Measurements from ENCODE around the gene MACROH2A2.

The MACROH2A2 gene

DNA sequence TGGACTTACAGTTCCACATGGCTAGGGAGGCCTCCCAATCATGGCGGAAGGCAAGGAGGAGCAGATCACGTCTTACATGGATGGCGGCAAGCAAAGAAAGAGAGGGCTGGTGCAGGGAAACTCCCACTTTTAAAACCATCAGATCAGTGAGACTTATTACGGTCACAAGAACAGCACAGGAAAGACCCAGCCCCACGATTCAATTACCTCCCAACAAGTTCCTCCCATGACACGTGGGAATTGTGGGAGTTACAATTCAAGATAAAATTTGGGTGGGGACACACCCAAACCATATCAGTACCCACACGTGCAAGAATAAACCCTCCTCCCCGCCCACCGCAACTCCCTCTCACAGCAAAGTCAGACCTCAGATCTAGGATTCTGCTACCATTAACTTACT, 84.5 kb downstream of the MACROH2A2 start:
- H3K27me3 ChIP-seq (ENCODE audit: control insufficient read depth in 2 of 2, insufficient read depth in 2 of 2, low read length in 2 of 2) = no peaks in the 10 kb centered on the region
- H3K9me3 ChIP-seq (ENCODE audit: control insufficient read depth in 2 of 2, low read length in 2 of 2) = no peaks in the 10 kb centered on the region
- peaks cover 0 to 3% of the 10 kb centered on the region in 2 donors for H3K36me3 ChIP-seq (ENCODE audit: control insufficient read depth in 2 of 2, insufficient read depth in 2 of 2, low read length in 2 of 2)
- peak overlapping the region; percentile 91 to 93 for H3K27ac ChIP-seq (ENCODE audit: low read depth in 2 of 2, low read length in 2 of 2)
- peaks cover 25 to 35% of the 10 kb centered on the region in 2 donors for H3K4me1 ChIP-seq (ENCODE audit: control insufficient read depth in 2 of 2, insufficient read depth in 2 of 2, low read length in 2 of 2)
- peak overlapping the region in 1 of 2 donors; percentile 7 for H3K4me3 ChIP-seq (ENCODE audit: low read length in 2 of 2)
- peak overlapping the region in 1 of 2 donors; percentile 51 for H3K9ac ChIP-seq (ENCODE audit: low read depth in 1 of 2, low read length in 2 of 2)

DNA sequence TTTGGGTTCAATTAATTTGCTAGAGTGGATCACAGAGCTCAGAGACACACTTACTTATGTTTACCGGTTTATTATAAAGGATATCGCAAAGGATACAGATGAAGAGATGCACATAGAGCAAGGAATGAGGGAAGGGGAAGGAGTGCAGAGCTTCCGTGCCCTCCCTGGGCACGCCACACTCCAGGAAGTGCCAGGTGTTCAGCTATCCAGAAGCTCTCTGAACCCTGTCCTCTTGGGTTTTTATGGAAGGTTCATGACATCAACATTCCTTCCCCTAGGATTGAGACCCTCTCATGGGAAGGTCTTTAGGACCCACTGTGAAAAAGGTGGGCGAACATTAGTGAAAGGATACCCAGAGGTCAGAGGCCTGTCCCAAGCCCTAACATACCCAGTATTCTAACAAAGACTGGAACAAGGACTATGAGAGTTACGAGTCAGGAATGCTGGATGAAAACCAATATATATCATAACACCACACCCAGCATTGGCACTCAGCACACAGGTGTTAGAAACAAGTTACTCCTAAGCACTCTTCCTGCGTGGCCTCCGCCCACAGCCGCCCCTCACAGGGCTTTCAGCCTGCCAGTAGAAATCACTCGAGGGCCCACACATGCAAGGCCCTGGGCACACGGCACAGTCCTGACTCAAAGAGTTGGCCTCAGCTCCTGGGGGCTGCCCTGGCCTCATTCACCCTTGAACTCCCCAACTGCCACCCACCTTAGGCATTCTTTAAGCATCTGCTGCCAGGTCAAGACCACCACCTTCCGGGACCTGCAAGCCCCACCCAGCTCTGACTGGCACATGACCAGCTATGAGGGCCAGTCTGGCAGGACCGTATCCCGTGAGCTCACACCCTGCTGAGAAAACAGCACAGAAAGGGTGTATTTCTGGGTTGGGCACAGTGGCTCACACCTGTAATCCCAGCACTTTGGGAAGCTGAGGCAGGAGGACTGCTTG, 85.6 kb downstream of the MACROH2A2 start:
- Histone ChIP-seq H3K9ac (ENCODE audit: low read depth in 1 of 2, low read length in 2 of 2) (peak overlapping the region; percentile 47 to 51), H3K9me3 (ENCODE audit: control insufficient read depth in 2 of 2, low read length in 2 of 2) (no peaks in the 10 kb centered on the region), H3K27me3 (ENCODE audit: control insufficient read depth in 2 of 2, insufficient read depth in 2 of 2, low read length in 2 of 2) (no peaks in the 10 kb centered on the region), H3K36me3 (ENCODE audit: control insufficient read depth in 2 of 2, insufficient read depth in 2 of 2, low read length in 2 of 2) (peaks cover 0 to 3% of the 10 kb centered on the region in 2 donors), H3K27ac (ENCODE audit: low read depth in 2 of 2, low read length in 2 of 2) (peak overlapping the region; percentile 91 to 93), H3K4me1 (ENCODE audit: control insufficient read depth in 2 of 2, insufficient read depth in 2 of 2, low read length in 2 of 2) (peaks cover 19 to 30% of the 10 kb centered on the region in 2 donors), H3K4me3 (ENCODE audit: low read length in 2 of 2) (peak overlapping the region in 1 of 2 donors; percentile 26)

DNA sequence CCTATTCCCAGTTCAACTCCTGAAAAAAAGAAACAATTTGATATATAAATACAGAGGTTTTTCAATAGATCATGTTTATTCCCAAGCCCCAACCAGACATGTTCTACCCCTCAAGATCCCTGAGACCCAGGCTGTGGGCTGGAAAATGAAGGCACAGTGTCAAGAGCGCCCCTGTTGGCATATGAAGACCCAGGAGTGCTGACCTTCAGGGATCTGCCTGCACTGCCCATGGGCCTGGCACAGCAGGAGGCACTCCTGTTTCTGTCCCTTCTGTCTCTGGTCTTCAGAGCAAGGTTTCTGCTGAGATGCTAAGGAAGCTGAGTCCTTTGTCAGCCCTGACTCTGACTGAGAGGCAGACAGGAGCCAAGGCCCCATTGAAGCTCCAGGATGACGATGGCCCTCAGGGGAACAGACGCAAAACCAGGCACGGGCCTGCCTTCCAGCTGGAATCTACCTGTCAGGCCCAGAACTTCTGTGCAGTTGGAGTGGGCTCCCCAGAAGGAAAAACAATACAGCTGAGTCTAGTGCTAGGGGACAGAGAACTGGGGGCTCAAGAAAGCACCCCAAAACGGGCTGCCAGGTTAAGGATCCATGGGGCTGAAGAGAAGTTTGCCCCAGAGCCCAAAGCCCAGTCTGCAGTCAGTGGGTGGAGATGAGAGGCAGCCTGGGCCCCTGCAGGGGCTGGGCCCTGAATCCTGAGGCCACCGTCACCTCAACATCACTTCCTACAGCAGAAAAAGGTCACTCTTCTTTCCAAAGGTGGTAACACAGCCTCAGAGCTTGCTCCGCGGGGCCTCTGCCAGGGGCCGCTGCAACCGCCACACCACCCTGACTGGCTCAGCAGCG, 86.7 kb downstream of the MACROH2A2 start:
- peak overlapping the region in 1 of 2 donors; percentile 93 for H3K27ac ChIP-seq (ENCODE audit: low read depth in 2 of 2, low read length in 2 of 2)
- H3K36me3 ChIP-seq (ENCODE audit: control insufficient read depth in 2 of 2, insufficient read depth in 2 of 2, low read length in 2 of 2) = peaks cover 0 to 3% of the 10 kb centered on the region in 2 donors
- H3K9ac ChIP-seq (ENCODE audit: low read depth in 1 of 2, low read length in 2 of 2) = peak overlapping the region in 1 of 2 donors; percentile 48
- no peak overlapping the region for H3K4me3 ChIP-seq (ENCODE audit: low read length in 2 of 2)
- no peaks in the 10 kb centered on the region for H3K27me3 ChIP-seq (ENCODE audit: control insufficient read depth in 2 of 2, insufficient read depth in 2 of 2, low read length in 2 of 2)
- H3K4me1 ChIP-seq (ENCODE audit: control insufficient read depth in 2 of 2, insufficient read depth in 2 of 2, low read length in 2 of 2) = peaks cover 18 to 30% of the 10 kb centered on the region in 2 donors
- no peaks in the 10 kb centered on the region for H3K9me3 ChIP-seq (ENCODE audit: control insufficient read depth in 2 of 2, low read length in 2 of 2)

DNA sequence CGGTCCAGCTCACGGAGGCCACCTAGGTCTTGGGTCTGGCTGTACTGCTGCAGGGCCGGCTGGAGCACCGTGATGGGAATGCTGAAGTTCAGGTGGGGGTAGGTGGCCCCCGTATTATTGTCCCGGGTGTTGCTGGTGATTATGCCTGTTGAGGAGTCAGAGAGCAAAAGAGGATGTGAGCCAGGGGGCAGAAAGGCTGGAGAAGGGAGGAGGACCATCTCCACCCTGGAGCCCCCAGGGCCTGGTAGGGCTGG, 87.3 kb downstream of the MACROH2A2 start:
- no peak overlapping the region for H3K4me3 ChIP-seq (ENCODE audit: low read length in 2 of 2)
- no peak overlapping the region for H3K9ac ChIP-seq (ENCODE audit: low read depth in 1 of 2, low read length in 2 of 2)
- H3K36me3 ChIP-seq (ENCODE audit: control insufficient read depth in 2 of 2, insufficient read depth in 2 of 2, low read length in 2 of 2) = peaks cover 0 to 3% of the 10 kb centered on the region in 2 donors
- H3K27me3 ChIP-seq (ENCODE audit: control insufficient read depth in 2 of 2, insufficient read depth in 2 of 2, low read length in 2 of 2) = no peaks in the 10 kb centered on the region
- no peak overlapping the region for H3K27ac ChIP-seq (ENCODE audit: low read depth in 2 of 2, low read length in 2 of 2)
- H3K9me3 ChIP-seq (ENCODE audit: control insufficient read depth in 2 of 2, low read length in 2 of 2) = no peaks in the 10 kb centered on the region
- peaks cover 23 to 33% of the 10 kb centered on the region in 2 donors for H3K4me1 ChIP-seq (ENCODE audit: control insufficient read depth in 2 of 2, insufficient read depth in 2 of 2, low read length in 2 of 2)

DNA sequence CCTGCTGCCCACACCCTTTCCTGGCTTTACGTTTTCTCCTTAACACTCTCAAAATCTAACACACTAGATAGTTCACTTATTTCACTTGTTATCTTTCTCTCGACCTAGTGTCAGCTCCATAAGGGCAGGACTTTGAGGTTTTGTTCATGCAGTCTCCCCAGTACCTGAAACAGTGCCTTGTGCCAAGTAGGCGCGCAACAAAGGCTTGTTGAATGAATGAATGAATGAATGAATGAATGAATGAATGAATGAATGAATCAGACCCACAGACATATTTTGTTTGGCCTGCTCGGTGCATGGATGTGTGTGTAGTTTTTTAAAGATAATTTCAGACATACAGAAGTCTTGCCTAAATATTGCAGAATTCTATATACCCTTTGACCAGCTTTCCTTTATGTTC, 87.7 kb downstream of the MACROH2A2 start:
- no peak overlapping the region for H3K27ac ChIP-seq (ENCODE audit: low read depth in 2 of 2, low read length in 2 of 2)
- H3K36me3 ChIP-seq (ENCODE audit: control insufficient read depth in 2 of 2, insufficient read depth in 2 of 2, low read length in 2 of 2) = peaks cover 0 to 3% of the 10 kb centered on the region in 2 donors
- H3K4me3 ChIP-seq (ENCODE audit: low read length in 2 of 2) = no peak overlapping the region
- H3K9ac ChIP-seq (ENCODE audit: low read depth in 1 of 2, low read length in 2 of 2) = no peak overlapping the region
- H3K4me1 ChIP-seq (ENCODE audit: control insufficient read depth in 2 of 2, insufficient read depth in 2 of 2, low read length in 2 of 2) = peaks cover 27 to 37% of the 10 kb centered on the region in 2 donors
- no peaks in the 10 kb centered on the region for H3K9me3 ChIP-seq (ENCODE audit: control insufficient read depth in 2 of 2, low read length in 2 of 2)
- no peaks in the 10 kb centered on the region for H3K27me3 ChIP-seq (ENCODE audit: control insufficient read depth in 2 of 2, insufficient read depth in 2 of 2, low read length in 2 of 2)

DNA sequence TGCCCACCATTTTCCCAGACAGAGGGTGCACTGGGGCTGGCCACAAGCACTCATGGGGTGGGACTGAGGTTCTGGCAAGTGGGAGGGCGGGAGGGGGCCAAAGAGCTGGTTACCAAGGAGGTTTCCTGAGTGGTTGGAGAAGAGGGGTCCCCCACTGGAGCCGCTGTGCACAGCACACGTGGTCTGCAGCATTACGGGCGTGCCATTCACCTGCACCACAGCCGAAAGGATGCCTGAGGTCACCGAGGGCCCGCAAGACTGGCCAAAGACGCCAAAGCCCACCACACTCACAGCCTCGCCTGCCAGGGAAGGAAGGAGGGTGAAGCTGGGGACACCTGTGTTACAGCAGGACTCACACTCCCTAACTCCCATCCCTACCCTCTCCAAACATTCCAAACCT, 89.9 kb downstream of the MACROH2A2 start:
- Histone ChIP-seq H3K27ac (ENCODE audit: low read depth in 2 of 2, low read length in 2 of 2) (no peak overlapping the region), H3K4me3 (ENCODE audit: low read length in 2 of 2) (no peak overlapping the region), H3K9me3 (ENCODE audit: control insufficient read depth in 2 of 2, low read length in 2 of 2) (no peaks in the 10 kb centered on the region), H3K9ac (ENCODE audit: low read depth in 1 of 2, low read length in 2 of 2) (no peak overlapping the region), H3K27me3 (ENCODE audit: control insufficient read depth in 2 of 2, insufficient read depth in 2 of 2, low read length in 2 of 2) (no peaks in the 10 kb centered on the region), H3K36me3 (ENCODE audit: control insufficient read depth in 2 of 2, insufficient read depth in 2 of 2, low read length in 2 of 2) (peaks cover 0 to 3% of the 10 kb centered on the region in 2 donors), H3K4me1 (ENCODE audit: control insufficient read depth in 2 of 2, insufficient read depth in 2 of 2, low read length in 2 of 2) (peaks cover 28 to 29% of the 10 kb centered on the region in 2 donors)

DNA sequence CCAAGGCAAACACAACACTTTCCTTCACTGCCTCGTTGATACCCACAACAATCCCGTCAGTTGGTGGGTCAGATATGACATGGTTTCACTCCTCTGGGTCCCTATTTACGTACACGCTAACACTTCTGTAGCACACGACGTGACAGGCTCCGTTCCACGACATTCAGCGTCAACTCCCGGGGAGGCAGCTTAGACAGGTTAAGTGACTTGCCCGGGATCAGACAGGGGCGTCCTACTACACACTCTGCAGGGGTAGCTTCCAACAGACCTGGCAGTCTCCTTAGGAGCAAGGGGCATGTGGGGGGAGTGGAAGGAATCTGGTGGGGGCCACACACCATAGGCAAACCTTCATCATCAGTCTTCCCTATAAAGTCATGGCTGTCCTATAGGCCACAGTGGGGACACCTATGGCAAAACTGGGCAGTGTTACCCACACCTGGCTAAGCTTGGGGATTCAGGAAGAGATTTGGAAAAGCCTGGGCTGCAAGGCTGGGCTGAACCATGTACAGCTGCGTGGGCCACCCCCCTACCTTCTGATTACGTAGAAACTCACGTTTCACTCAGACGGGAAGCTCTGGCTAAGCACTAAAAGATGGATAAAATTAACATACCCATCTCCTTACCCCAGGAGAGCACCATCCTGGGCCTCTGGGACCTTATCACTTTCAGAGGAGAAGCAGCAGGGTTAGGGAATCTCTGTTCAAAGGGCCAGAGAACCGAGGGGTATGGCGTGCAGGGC, 91.9 kb downstream of the MACROH2A2 start:
- H3K36me3 ChIP-seq (ENCODE audit: control insufficient read depth in 2 of 2, insufficient read depth in 2 of 2, low read length in 2 of 2) = peaks cover 0 to 3% of the 10 kb centered on the region in 2 donors
- no peaks in the 10 kb centered on the region for H3K27me3 ChIP-seq (ENCODE audit: control insufficient read depth in 2 of 2, insufficient read depth in 2 of 2, low read length in 2 of 2)
- H3K4me3 ChIP-seq (ENCODE audit: low read length in 2 of 2) = peak overlapping the region; percentile 75 to 84
- H3K9me3 ChIP-seq (ENCODE audit: control insufficient read depth in 2 of 2, low read length in 2 of 2) = no peaks in the 10 kb centered on the region
- H3K4me1 ChIP-seq (ENCODE audit: control insufficient read depth in 2 of 2, insufficient read depth in 2 of 2, low read length in 2 of 2) = peaks cover 11 to 16% of the 10 kb centered on the region in 2 donors
- H3K9ac ChIP-seq (ENCODE audit: low read depth in 1 of 2, low read length in 2 of 2) = peak overlapping the region in 1 of 2 donors; percentile 90
- H3K27ac ChIP-seq (ENCODE audit: low read depth in 2 of 2, low read length in 2 of 2) = no peak overlapping the region

DNA sequence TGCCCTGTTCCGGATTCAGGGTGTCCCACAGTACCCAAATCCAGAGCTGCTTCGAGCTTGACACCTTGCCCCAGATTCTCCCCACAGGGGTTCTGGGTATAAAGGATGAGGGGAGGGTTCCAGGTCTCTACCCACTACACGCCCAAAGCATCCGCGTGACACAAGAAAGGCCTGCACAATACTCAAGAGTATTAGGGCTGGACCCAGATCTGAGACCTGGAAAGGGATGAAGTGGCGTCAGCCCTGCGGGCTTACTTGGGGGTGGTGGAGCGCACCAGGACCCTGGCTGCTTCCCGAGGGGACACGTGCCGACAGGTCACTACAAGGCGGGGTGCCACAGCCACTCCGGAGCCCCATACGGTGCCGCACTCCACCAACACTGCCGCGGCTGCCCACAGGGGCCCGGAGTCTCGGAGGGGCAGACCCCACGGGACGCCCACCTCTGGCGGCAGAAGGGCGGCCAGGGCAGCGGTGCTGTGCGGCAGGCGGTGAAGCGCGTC, 92.6 kb downstream of the MACROH2A2 start:
- Histone ChIP-seq H3K4me1 (ENCODE audit: control insufficient read depth in 2 of 2, insufficient read depth in 2 of 2, low read length in 2 of 2) (peaks cover 10 to 16% of the 10 kb centered on the region in 2 donors), H3K9me3 (ENCODE audit: control insufficient read depth in 2 of 2, low read length in 2 of 2) (no peaks in the 10 kb centered on the region), H3K4me3 (ENCODE audit: low read length in 2 of 2) (peak overlapping the region; percentile 75 to 84), H3K9ac (ENCODE audit: low read depth in 1 of 2, low read length in 2 of 2) (peak overlapping the region; percentile 87 to 90), H3K27me3 (ENCODE audit: control insufficient read depth in 2 of 2, insufficient read depth in 2 of 2, low read length in 2 of 2) (no peaks in the 10 kb centered on the region), H3K36me3 (ENCODE audit: control insufficient read depth in 2 of 2, insufficient read depth in 2 of 2, low read length in 2 of 2) (peaks cover 3 to 7% of the 10 kb centered on the region in 2 donors), H3K27ac (ENCODE audit: low read depth in 2 of 2, low read length in 2 of 2) (peak overlapping the region; percentile 93 to 96)

DNA sequence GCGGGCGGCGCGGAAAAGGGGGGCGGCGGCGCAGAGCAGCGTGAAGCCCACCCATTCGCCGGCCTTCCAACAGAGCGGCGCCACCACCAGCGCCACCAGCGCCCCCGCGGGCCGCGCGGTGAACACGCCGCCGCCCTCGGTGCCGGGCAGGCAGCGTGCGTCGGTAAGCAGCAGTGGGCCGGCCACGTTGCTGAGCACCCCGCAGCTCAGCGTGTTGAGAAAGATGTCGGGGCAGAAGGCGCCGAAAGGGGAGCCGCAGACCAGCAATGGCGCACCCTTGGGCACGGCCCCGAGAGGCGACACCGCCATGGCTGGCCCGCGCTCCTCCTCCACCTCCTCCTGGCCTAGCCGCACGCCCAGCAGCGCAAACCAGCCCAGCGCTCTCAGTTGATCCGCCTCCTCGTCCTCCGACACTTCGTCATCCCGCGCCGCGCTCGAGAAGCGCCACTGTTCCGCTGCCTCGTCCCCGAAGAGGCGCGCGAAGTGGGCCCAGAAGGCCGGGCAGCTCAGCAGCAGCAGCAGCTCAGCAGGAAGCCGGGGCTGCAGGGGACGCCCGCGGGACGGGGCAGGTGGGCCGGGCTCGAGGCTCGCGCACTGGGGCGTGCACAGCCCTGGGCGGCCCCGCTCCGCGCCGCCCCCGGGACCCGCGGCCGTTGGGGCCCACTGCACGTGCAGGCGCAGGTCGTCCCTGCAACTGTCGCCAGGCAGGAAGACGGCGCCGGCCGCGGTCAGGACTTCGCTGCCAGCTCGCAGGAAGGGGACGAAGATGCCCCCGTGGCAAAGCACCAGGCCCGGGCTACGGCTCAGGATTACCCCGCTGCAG, 93.2 kb downstream of the MACROH2A2 start:
- H3K4me1 ChIP-seq (ENCODE audit: control insufficient read depth in 2 of 2, insufficient read depth in 2 of 2, low read length in 2 of 2) = peaks cover 10 to 16% of the 10 kb centered on the region in 2 donors
- H3K27me3 ChIP-seq (ENCODE audit: control insufficient read depth in 2 of 2, insufficient read depth in 2 of 2, low read length in 2 of 2) = no peaks in the 10 kb centered on the region
- peak overlapping the region; percentile 93 to 96 for H3K27ac ChIP-seq (ENCODE audit: low read depth in 2 of 2, low read length in 2 of 2)
- H3K9me3 ChIP-seq (ENCODE audit: control insufficient read depth in 2 of 2, low read length in 2 of 2) = no peaks in the 10 kb centered on the region
- peaks cover 7 to 11% of the 10 kb centered on the region in 2 donors for H3K36me3 ChIP-seq (ENCODE audit: control insufficient read depth in 2 of 2, insufficient read depth in 2 of 2, low read length in 2 of 2)
- peak overlapping the region; percentile 75 to 84 for H3K4me3 ChIP-seq (ENCODE audit: low read length in 2 of 2)
- H3K9ac ChIP-seq (ENCODE audit: low read depth in 1 of 2, low read length in 2 of 2) = peak overlapping the region; percentile 87 to 90
